Trophoblast cell (in vitro differentiated cells and primary cell): ENCODE results near the gene DACT1.
A peak's percentile ranks its signal among the peaks of the same experiment; 100 is the strongest.

Experiments
- DNase-seq, 2 donors: peaks; one replicate each; pipeline ENCODE4 v3.0.0-alpha.2; 2016
- H2AFZ ChIP-seq: 2 replicates; pipeline ENCODE4 v1.6.1; 2013; ENCODE audit warnings: low read length, moderate library complexity, mild to moderate bottlenecking; ENCODE audit not compliant: insufficient read depth, poor library complexity
- H2AK5ac ChIP-seq: 2 replicates; pipeline ENCODE4 v1.6.1; 2013; ENCODE audit warnings: mild to moderate bottlenecking, low read length
- H2BK120ac ChIP-seq: 2 replicates; pipeline ENCODE4 v1.6.1; 2013; ENCODE audit warnings: low read length, mild to moderate bottlenecking, moderate library complexity; ENCODE audit not compliant: insufficient read depth, poor library complexity
- H2BK12ac ChIP-seq: 2 replicates; pipeline ENCODE4 v1.6.1; 2013; ENCODE audit warnings: mild to moderate bottlenecking, low read length, moderate library complexity
- H2BK5ac ChIP-seq: 2 replicates; pipeline ENCODE4 v1.6.1; 2013; ENCODE audit warnings: low read length, low read depth, moderate library complexity, mild to moderate bottlenecking; ENCODE audit not compliant: poor library complexity
- H3K14ac ChIP-seq: 2 replicates; pipeline ENCODE4 v1.6.1; 2013; ENCODE audit warnings: mild to moderate bottlenecking, low read length
- H3K18ac ChIP-seq: 2 replicates; pipeline ENCODE4 v1.6.1; 2013; ENCODE audit warnings: mild to moderate bottlenecking, low read length
- H3K23ac ChIP-seq: 2 replicates; pipeline ENCODE4 v1.6.1; 2013; ENCODE audit warnings: low read length
- H3K27ac ChIP-seq: 2 replicates; pipeline ENCODE4 v1.5.1; 2013; ENCODE audit warnings: low read depth, mild to moderate bottlenecking, inconsistent platforms, low read length, moderate library complexity
- H3K27me3 ChIP-seq: 2 replicates; pipeline ENCODE4 v1.6.1; 2013; ENCODE audit warnings: inconsistent platforms, mild to moderate bottlenecking, low read length, moderate library complexity; ENCODE audit not compliant: insufficient read depth
- H3K36me3 ChIP-seq, 2 experiments: 1 replicate in 1 of 2; 2 replicates in 1 of 2; pipeline ENCODE4 v1.6.1; 2013; ENCODE audit warnings: low read length in 2 of 2, mild to moderate bottlenecking in 2 of 2, moderate library complexity in 1 of 2; ENCODE audit not compliant: insufficient read depth in 2 of 2, control insufficient read depth in 1 of 2
- H3K4ac ChIP-seq: 2 replicates; pipeline ENCODE4 v1.6.1; 2013; ENCODE audit warnings: low read depth, mild to moderate bottlenecking, low read length, moderate library complexity
- H3K4me1 ChIP-seq, 2 experiments: 1 replicate in 1 of 2; 2 replicates in 1 of 2; pipeline ENCODE4 v1.6.1; 2013; ENCODE audit warnings: low read length in 2 of 2, mild to moderate bottlenecking in 2 of 2, moderate library complexity in 1 of 2; ENCODE audit not compliant: insufficient read depth in 2 of 2, control insufficient read depth in 1 of 2
- H3K4me2 ChIP-seq: 2 replicates; pipeline ENCODE4 v1.6.1; 2013; ENCODE audit warnings: inconsistent platforms, mild to moderate bottlenecking, low read length, moderate library complexity
- H3K4me3 ChIP-seq: 2 replicates; pipeline ENCODE4 v1.5.1; 2013; ENCODE audit warnings: mild to moderate bottlenecking, low read depth, low read length, inconsistent platforms
- H3K79me1 ChIP-seq: one replicate; pipeline ENCODE4 v1.6.1; 2013; ENCODE audit warnings: low read length
- H3K79me2 ChIP-seq: 2 replicates; pipeline ENCODE4 v1.6.1; 2013; ENCODE audit warnings: low read length, mild to moderate bottlenecking; ENCODE audit not compliant: control insufficient read depth, insufficient read depth, poor library complexity
- H3K9ac ChIP-seq: 2 replicates; pipeline ENCODE4 v1.6.1; 2013; ENCODE audit warnings: mild to moderate bottlenecking, low read length
- H3K9me3 ChIP-seq: 2 replicates; pipeline ENCODE4 v1.6.1; 2013; ENCODE audit warnings: low read depth, mild to moderate bottlenecking, control low read depth, inconsistent platforms, low read length; ENCODE audit not compliant: insufficient read depth
- H4K12ac ChIP-seq: 2 replicates; pipeline ENCODE4 v1.6.1; 2013; ENCODE audit warnings: low read depth, mild to moderate bottlenecking, low read length, moderate library complexity
- H4K8ac ChIP-seq: 2 replicates; pipeline ENCODE4 v1.6.1; 2013; ENCODE audit warnings: low read depth, mild to moderate bottlenecking, low read length, moderate library complexity
- H4K91ac ChIP-seq: one replicate; pipeline ENCODE4 v1.6.1; 2013; ENCODE audit warnings: low read depth, mild to moderate bottlenecking, low read length, moderate library complexity
- WGBS: extraction: QIAGEN DNeasy Blood & Tissue Kit; methylation state at CpG from one replicate; pipeline ENCODE4 v1.1.7; 2013; ENCODE audit warnings: missing lambda C conversion rate; ENCODE audit not compliant: insufficient read length, insufficient coverage; ENCODE audit errors: extremely low coverage; 5-methylcytosine and 5-hydroxymethylcytosine counted together

The DACT1 gene

GRCh38 chr14:58631732-58632131 lies 6.0 kb upstream of the DACT1 start:
- Histone ChIP-seq H3K27me3 (no peaks in the 10 kb centered on the region), H3K4ac (peak overlapping the region; percentile 19), H4K91ac (peak overlapping the region; percentile 95), H3K23ac (no peak overlapping the region), H3K27ac (peak overlapping the region; percentile 0), H3K79me2 (no peaks in the 10 kb centered on the region), H3K79me1 (peaks cover 40% of the 10 kb centered on the region), H3K18ac (peak overlapping the region; percentile 68), H3K14ac (peak overlapping the region; percentile 2), H3K9me3 (no peaks in the 10 kb centered on the region), H3K4me1 (peaks cover 15 to 29% of the 10 kb centered on the region in 2 experiments), H2BK120ac (peak overlapping the region; percentile 27), H3K4me3 (no peak overlapping the region), H2BK5ac (peak overlapping the region; percentile 79), H2BK12ac (peak overlapping the region; percentile 50), H4K12ac (no peak overlapping the region), H2AK5ac (peak overlapping the region; percentile 98), H3K9ac (no peak overlapping the region), H3K4me2 (no peak overlapping the region), H2AFZ (no peak overlapping the region), H3K36me3 (no peaks in the 10 kb centered on the region), H4K8ac (peak overlapping the region; percentile 31)
- no peak for DNase-seq
- no CpG with 5 or more reads among the region's 18 CpGs for WGBS

DNA sequence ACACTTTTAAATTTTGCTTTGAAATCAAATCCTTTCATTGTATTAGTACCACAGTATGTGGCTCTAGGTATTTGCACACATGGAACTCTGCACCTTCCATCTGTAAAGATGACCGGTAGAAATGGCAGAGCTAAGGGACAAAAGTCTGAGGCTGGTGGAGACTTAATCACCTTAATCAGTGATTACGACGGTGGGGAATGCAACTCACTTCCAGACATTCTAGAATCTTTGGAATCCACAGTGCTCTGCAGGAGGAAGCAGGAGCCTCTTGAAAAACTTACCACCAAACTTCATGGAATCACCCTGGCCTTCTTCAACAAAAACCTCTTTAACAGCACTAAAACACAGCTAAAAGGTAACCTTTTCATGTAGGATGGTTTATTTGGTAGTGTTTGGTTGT lies 3.9 kb upstream of the DACT1 start:
- H4K12ac ChIP-seq, result no peak overlapping the region

GRCh38 chr14:58634406-58635090 lies 3.2 kb upstream of the DACT1 start:
- DNase-seq, result no peak

More for the DNA sequence above, 3.9 kb upstream of the DACT1 start:
- Histone ChIP-seq H3K9me3 (no peaks in the 10 kb centered on the region), H3K27me3 (no peaks in the 10 kb centered on the region), H2AK5ac (no peak overlapping the region), H3K14ac (peak overlapping the region; percentile 88), H4K8ac (peak overlapping the region; percentile 27), H2BK5ac (peak overlapping the region; percentile 97), H3K23ac (no peak overlapping the region), H3K4me2 (peak overlapping the region; percentile 46), H2AFZ (no peak overlapping the region), H3K4me3 (no peak overlapping the region), H3K79me2 (peaks cover 14% of the 10 kb centered on the region), H3K4me1 (peaks cover 10 to 19% of the 10 kb centered on the region in 2 experiments), H3K27ac (peak overlapping the region; percentile 95), H2BK12ac (peak overlapping the region; percentile 34), H3K18ac (no peak overlapping the region), H3K79me1 (peaks cover 49% of the 10 kb centered on the region), H4K91ac (peak overlapping the region; percentile 90), H3K36me3 (no peaks in the 10 kb centered on the region), H3K4ac (no peak overlapping the region), H2BK120ac (peak overlapping the region; percentile 98), H3K9ac (no peak overlapping the region)
- DNase-seq, result peak; percentile 66 to 90
- WGBS, result no CpG with 5 or more reads among the region's 3 CpGs

GRCh38 chr14:58635091-58635830 lies 2.5 kb upstream of the DACT1 start:
- no peak overlapping the region for H3K18ac ChIP-seq
- peaks cover 10 to 14% of the 10 kb centered on the region in 2 experiments for H3K4me1 ChIP-seq
- no peak overlapping the region for H3K23ac ChIP-seq
- no peaks in the 10 kb centered on the region for H3K36me3 ChIP-seq
- no peak overlapping the region for H4K12ac ChIP-seq
- H2BK120ac ChIP-seq, result peak overlapping the region; percentile 98
- no peak overlapping the region for H3K9ac ChIP-seq
- H2AFZ ChIP-seq, result no peak overlapping the region
- H2BK5ac ChIP-seq, result peak overlapping the region; percentile 92
- H2BK12ac ChIP-seq, result peak overlapping the region; percentile 98
- no peaks in the 10 kb centered on the region for H3K27me3 ChIP-seq
- peaks cover 43% of the 10 kb centered on the region for H3K79me1 ChIP-seq
- no peak overlapping the region for H3K4me3 ChIP-seq
- DNase-seq, result no peak
- no peak overlapping the region for H3K4ac ChIP-seq
- no peaks in the 10 kb centered on the region for H3K9me3 ChIP-seq
- no peak overlapping the region for H2AK5ac ChIP-seq
- no CpG with 5 or more reads among the region's 8 CpGs for WGBS
- no peak overlapping the region for H4K8ac ChIP-seq
- peak overlapping the region; percentile 46 for H3K4me2 ChIP-seq
- peaks cover 17% of the 10 kb centered on the region for H3K79me2 ChIP-seq
- H3K14ac ChIP-seq, result no peak overlapping the region
- H3K27ac ChIP-seq, result peak overlapping the region; percentile 95
- H4K91ac ChIP-seq, result peak overlapping the region; percentile 95

More at GRCh38 chr14:58634406-58635090, 3.2 kb upstream of the DACT1 start:
- Histone ChIP-seq H3K23ac (no peak overlapping the region), H4K91ac (peak overlapping the region; percentile 95), H4K12ac (no peak overlapping the region), H2AK5ac (peak overlapping the region; percentile 80), H3K4ac (peak overlapping the region; percentile 80), H2BK120ac (peak overlapping the region; percentile 98), H2AFZ (no peak overlapping the region), H3K9me3 (no peaks in the 10 kb centered on the region), H3K4me3 (no peak overlapping the region), H3K4me2 (peak overlapping the region; percentile 46), H2BK5ac (peak overlapping the region; percentile 92), H3K27me3 (no peaks in the 10 kb centered on the region), H3K36me3 (no peaks in the 10 kb centered on the region), H3K14ac (peak overlapping the region; percentile 88), H3K27ac (peak overlapping the region; percentile 95), H3K9ac (no peak overlapping the region), H3K79me2 (peaks cover 17% of the 10 kb centered on the region), H2BK12ac (peak overlapping the region; percentile 98), H3K79me1 (peaks cover 46% of the 10 kb centered on the region), H4K8ac (peak overlapping the region; percentile 27), H3K4me1 (peaks cover 10 to 15% of the 10 kb centered on the region in 2 experiments), H3K18ac (peak overlapping the region; percentile 73)
- no CpG with 5 or more reads among the region's 5 CpGs for WGBS
